HG03442 (cell line): ENCODE data around the gene SEZ6.

Experiments
- ATAC-seq: cut with Tn5 transposase; IDR thresholded peaks from one replicate; pipeline ENCODE4 v1.9.1; 2021; ENCODE audit warnings: mild to moderate bottlenecking, moderate library complexity; ENCODE audit not compliant: unreplicated experiment

SEZ6 gene

DNA sequence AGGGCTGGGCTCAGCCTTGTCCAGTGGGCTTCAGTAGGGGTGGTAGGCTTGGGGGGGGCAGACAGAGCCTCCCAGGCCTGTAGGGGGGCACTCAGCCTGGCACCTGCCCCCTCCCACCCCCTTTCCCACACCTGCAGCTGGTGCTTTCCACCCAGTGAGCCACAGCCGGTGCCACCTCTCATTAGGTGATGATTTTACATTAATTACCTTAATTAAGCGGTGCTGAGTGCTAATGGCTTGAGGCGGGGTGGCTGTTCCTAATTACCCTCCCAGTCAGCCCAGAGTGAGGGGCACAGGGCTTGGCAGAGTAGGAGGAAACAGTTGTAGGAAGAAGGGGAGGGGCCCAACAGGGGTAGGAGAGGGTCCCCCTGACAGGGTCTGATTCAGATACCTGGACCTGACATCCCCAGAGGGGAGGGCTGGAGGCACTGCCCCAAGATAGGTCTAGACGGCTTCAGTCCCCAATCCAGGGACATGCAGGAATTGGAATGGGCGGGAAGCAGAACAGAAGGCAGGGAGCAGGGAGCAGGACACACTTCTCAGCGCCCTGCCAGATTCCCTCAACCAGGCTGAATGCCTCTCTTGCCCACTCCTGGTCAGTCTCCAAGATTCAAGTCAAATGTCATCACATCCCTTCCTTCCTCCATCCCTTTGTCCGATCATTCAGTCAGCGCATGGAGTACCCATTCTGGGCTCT is 28.0 kb downstream of the SEZ6 start:
- no peak for ATAC-seq

DNA sequence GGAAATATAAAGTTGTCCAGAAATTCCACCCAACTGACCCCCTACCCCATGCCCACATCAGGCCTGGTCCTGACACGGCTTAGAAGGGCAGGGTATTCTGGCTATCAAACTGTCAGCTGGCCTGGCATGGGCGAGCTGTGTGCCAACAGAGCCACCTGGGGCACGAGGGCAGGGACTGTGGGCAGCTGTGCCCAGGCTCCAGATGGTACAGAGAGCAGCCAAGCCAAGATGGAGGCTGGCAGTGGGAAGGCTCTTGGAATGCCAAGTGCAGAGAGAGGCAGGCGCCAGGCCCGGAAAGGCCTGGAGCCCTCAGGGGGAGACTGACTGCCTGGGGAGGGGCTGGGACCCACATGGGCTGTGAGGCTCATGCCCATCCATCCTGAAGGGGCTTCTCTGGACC is 30.2 kb downstream of the SEZ6 start:
- no peak for ATAC-seq

- ATAC-seq, result no peak
Measured at GRCh38 chr17:28975031-28975430, 30.8 kb downstream of the SEZ6 start.

DNA sequence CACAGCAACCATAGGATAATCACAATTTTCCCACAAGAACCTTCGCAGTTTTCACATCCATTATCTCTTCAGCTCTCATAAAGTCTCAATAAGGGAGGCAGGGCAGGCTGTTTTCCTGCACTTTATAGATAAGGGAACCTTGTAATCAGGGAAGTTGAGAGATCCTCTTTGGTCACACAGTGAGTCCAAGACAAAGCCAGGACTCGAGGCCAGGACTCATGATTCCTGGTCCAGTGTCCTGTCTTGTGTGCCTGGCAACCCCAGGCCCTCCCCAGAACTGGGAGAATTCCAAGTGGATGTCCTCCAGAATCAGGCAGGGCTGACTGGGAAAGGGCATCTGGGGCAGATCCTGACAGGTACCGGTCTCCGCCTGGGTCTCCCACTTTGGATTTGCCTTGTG is 31.4 kb downstream of the SEZ6 start:
- no peak for ATAC-seq

DNA sequence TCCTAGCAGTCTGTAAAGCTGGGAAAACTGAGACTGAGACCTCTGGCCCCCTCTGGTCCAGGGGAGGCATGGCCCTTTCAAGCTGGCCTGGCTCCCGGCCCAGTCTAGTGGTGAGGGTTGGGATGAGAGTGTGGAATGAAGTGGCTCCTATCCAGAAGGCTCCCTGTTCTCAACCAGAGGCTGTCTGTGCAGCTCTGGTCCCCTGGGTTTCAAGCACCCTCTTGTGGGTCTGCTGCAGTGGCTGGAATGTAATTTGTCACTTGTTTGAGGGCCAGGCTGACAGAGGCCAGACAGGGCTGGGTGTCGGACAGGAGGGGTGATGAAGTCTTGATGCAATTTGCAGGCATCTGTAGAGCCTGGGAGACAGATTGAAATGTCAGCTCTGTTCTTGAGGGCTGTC is 32.4 kb downstream of the SEZ6 start:
- ATAC-seq, result no peak

GRCh38 chr17:28972437-28972836 is 33.4 kb downstream of the SEZ6 start:
- ATAC-seq, result no peak

- ATAC-seq, result no peak
Measured at GRCh38 chr17:28970879-28971278, 35.0 kb downstream of the SEZ6 start.

DNA sequence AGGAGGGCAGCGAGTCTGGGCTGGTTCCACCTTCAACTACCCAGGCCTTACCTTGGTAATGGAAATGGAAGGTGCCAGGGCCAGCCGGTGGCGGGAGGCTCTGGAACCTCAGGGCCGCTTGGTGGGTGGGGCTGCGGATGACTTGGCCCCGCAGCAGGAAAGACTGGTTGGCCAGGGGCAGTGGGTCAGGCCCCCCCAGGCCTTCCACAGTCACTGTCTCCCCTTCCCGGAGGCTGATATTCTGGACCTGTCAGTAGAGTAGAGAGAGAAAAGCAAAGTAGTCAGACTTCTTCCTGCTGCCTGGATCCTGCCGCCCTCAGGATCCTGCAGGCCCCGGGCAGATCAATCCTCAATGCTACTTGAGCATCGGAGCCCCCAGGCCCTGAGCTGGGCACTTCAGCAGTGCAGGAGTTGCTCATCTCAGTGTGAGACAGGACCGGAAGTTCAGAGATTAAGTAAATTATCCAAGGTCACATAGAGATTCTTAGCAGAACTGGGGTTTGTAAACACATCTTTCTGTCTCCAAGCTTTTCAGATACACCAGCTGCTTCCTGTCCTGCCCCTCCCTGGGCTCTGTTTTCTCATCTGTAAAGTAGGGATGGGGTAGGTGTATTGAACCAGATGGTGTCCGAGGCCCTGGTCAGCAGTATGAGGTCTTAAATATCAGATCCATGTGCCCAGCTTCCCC is 36.0 kb downstream of the SEZ6 start:
- ATAC-seq, result no peak

DNA sequence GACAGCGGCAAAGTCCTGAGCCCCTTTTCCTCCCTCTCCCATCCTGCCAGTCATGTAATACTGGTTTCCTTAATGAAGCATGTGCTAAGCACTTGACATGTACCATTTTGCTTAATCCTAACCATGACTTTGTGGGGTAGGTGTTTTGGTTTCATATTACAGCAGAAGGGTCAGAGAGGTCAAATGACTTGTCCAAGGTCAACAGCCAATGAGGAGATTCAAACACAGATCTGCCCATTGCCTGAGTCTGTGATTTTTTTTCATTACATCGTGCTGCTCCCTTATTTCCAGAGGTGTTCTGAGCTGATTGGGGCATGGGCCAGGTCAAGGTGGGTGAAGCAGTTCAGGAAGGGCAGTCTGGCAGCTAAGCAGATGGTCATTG is 36.9 kb downstream of the SEZ6 start:
- no peak for ATAC-seq

DNA sequence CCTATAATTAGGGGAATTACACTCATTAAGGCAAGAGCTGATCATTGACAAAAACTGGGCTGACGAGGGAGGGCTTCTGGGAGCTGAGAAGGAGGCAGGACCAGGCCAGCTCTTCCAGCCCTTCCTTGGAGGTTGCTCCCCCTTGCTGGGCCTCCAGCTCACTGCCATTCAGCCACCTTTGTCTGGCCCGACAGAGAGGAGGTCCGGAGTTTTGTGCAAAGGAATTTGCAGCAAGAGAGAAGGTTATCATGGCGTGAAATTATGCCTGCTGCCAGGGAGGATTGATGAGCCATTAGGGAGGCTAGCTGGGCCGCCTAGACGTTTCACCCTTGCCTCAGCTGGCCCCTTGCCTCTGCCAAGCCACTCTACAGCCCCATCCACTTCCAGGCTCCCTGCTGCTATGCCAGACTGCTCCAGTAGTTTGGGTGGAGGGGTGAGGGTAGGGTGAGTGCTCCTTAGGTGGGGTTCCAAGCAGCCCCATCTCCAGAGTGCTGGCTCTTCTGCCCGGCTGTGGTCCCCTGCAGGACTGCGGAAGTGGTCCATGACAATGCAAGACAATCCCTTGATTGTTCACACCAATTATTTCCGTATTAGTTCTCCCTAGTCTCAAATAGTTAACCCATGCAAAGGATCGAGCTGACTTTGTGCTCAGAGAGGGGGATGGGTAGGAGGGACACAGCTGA is 37.5 kb downstream of the SEZ6 start:
- no peak for ATAC-seq

DNA sequence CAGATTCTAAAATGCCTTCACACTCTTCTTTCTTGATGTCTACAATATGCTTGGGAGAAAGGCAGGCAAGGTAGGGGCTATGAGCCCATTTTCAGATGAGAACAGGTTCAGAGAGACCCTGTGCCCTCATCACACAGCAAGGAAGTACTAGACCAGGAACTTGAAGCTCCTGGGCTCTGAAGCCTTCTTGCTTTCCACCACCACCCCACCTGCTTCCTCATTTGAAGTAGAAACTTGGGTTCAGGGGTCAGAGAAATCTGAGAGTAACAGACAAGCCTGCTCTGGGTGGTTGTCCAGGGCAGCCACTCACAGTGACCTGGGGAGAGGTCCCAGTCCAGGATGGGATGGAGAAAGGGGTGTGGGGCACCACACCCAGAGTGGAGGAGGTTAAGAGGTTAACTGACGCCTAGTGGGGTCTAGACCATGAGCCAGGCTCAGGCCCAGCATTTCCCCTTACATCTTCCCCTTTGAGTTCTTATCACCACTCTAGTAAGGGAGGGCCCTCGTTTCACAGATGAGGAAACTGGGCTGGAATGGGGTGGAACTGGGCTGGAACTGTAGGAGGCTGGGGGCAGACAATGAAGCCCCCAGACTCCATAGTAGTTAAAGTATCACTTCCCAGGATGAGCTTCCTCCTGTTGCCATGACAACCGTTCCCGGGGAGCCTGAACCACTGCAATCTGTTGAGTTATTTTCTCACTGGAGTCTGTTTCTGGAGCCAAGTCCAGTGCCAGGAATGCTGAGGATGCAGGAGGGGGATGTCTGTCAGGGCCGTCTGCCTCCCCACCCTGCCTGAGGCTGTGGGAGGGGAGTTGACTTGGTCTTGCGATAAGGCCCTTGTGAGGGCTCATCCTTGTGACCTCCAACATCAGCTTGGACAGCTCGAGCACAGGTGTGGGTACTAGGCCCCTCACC is 38.4 kb downstream of the SEZ6 start:
- no peak for ATAC-seq

- ATAC-seq, result no peak
Measured at GRCh38 chr17:28963841-28964240, 42.0 kb downstream of the SEZ6 start.

GRCh38 chr17:28963055-28963611 is 42.7 kb downstream of the SEZ6 start:
- ATAC-seq, result no peak

DNA sequence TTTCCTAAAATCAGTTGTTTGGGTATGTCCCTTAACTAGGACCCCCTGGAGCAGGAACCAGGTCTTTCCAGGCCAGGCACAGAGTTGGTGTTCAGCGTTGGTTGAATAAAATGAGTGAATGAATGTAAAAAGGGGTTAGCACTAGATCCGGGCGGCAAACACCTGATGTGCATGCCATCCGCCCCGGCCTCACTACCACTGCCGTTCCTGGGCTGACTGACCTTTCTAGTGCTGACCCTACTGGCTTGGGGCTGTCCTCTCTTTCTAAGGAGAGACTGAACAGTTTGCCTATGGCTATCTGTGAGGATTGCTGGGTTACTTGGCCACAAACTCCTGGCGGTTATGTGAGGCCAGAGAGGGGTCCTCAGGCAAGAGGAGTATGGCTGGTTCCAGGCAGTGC is 44.4 kb downstream of the SEZ6 start:
- no peak for ATAC-seq

GRCh38 chr17:28960256-28961061 is 45.4 kb downstream of the SEZ6 start:
- no peak for ATAC-seq

- ATAC-seq, result no peak
Measured at GRCh38 chr17:28959471-28959871, 46.4 kb downstream of the SEZ6 start.

DNA sequence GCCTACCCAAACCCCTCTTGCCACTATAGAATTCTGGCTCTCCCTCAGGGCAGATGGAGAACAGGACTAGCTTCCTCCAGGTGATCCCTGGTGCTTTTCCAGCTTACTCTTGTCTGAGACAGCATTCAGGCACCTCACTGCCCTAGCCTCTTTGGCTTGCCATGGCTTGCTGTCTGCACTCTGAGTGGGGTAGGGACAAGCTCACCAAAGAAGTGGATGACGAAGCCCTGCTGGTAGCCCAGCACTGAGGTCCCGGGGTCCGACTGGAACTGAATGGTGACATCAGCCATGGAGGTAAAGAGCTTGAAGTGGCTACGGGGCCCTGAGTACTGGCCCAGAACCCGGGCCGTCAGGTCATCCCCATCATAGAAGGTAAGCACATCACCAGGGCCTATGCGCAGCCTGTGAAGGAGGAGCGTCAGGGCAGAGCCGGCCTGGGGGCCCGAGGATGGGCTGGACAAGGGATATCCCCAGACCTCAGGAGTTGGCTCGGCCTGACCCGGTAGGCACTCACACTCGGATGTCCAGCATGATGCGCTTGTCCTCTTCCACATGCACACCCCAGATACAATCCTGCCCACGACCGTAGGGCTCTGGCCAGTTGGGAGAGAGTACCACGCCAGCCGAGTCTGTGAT is 46.9 kb downstream of the SEZ6 start:
- ATAC-seq, result no peak

DNA sequence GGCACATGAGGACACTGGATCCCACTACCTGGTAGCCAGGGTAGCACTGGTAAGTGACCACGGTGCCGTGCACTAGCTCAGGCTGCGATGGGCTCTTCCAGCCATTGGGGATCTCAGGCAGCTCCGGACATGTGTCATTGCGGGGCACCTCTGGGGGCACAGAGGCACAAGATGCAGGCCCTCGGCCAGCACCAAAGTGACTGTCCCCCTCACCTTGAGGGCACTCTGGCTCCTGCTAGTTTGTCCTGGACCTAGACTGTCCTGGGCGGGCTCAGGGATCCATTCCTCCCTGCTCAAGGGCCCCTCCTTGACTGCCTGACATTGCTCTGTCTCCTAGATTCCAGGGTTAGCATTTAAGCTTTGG is 47.9 kb downstream of the SEZ6 start:
- ATAC-seq, result no peak

DNA sequence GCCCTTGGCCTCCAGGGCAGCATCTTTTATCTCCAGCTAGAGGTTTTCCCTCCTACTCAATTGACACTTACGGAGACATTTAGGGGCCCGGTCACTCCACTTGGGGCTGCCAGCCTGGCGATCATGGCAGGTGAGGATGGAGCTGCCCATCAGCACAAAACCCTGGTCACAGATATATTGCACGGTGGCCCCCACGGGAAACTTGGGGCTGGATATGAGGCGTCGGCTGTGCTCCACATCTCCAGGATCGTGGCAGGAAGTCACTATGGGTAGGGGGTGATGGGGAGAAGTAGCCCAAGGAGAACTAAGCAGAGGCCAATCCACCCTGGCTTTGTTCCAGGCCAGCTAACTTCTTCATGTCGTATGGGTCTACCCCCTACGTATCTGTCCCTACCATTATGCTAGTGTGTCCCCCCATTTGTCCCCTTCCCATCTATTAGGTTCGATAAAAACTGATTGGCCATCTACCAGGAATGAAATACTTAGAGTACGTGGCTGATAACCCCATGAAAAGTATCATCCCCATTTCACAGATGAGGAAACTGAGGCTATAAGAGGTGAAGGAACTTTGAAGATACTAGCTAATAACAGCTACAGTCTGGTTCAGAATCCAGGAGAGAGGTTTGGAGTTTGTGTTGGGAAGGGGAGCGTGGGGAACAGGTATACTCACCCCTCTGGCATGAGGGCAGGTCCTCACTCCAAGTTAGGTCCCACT is 48.4 kb downstream of the SEZ6 start:
- ATAC-seq, result no peak
